ENCODE measurements around the gene FAM222B. TPM values are rescaled to one million over a fixed set of nuclear protein-coding genes. Genes with fewer than 3 reads are reported as not detected.

FAM222B gene
- 17.9 TPM for total RNA-seq

GRCh38 chr17:28842282-28843012 is at the start of gene FAM222B:
Gene FAM222B, minus strand, starts transcription at chr17:28842790. Its CDS starts 76,123 bp downstream, at chr17:28766667.

GRCh38 chr17:28854457-28855335 is 12.1 kb upstream of the FAM222B start, which contains the start of gene ERAL1:
Gene ERAL1, plus strand, starts transcription at chr17:28855016. Its CDS starts 19 bp downstream, at chr17:28855035.

GRCh38 chr17:28743243-28744103 is 99.1 kb downstream of the FAM222B start, which contains the start of gene TRAF4:
Gene TRAF4, plus strand, starts transcription at chr17:28744011. Its CDS starts 102 bp downstream, at chr17:28744113.

GRCh38 chr17:28728364-28729200 is 114.0 kb downstream of the FAM222B start, which contains the start of gene NEK8:
Gene NEK8, plus strand, starts transcription at chr17:28728788. Its CDS starts 26 bp downstream, at chr17:28728814.

GRCh38 chr17:28726226-28726626 is 116.4 kb downstream of the FAM222B start, which contains the start of gene TLCD1:
Gene TLCD1, minus strand, starts transcription at chr17:28726233. Its CDS starts 136 bp downstream, at chr17:28726097.

GRCh38 chr17:28717578-28718332 is 124.8 kb downstream of the FAM222B start, which contains the start of gene RAB34:
Gene RAB34, minus strand, starts transcription at chr17:28717868. Its CDS starts 602 bp downstream, at chr17:28717266.

GRCh38 chr17:28711723-28712031 is 130.9 kb downstream of the FAM222B start, which contains the start of gene PROCA1:
Gene PROCA1, minus strand, starts transcription at chr17:28711888. Its CDS starts 228 bp downstream, at chr17:28711660.

Other genes with a start within 250 kb of the FAM222B start
- 17.5 TPM for gene SPAG5, start 243.8 kb downstream of the FAM222B start, total RNA-seq
- 29.6 TPM for gene RSKR, start 228.6 kb downstream of the FAM222B start, total RNA-seq
- 100 TPM for gene BLTP2, start 197.6 kb downstream of the FAM222B start, total RNA-seq
- 55.7 TPM for gene SDF2, start 180.9 kb downstream of the FAM222B start, total RNA-seq
- 80.0 TPM for gene SUPT6H, start 180.6 kb downstream of the FAM222B start, total RNA-seq
- gene PROCA1, start 130.9 kb downstream of the FAM222B start, total RNA-seq, result 5.4 TPM
- 53.9 TPM for gene RAB34, start 124.9 kb downstream of the FAM222B start, total RNA-seq
- 234 TPM for gene RPL23A, start 122.8 kb downstream of the FAM222B start, total RNA-seq
- 1.1 TPM for gene TLCD1, start 116.6 kb downstream of the FAM222B start, total RNA-seq
- gene NEK8, start 114.0 kb downstream of the FAM222B start, total RNA-seq, result 3.1 TPM
- gene TRAF4, start 98.8 kb downstream of the FAM222B start, total RNA-seq, result 28.9 TPM
- 32.9 TPM for gene ERAL1, start 12.2 kb upstream of the FAM222B start, total RNA-seq
- gene FLOT2, start 54.9 kb upstream of the FAM222B start, total RNA-seq, result 47.6 TPM
- 23.8 TPM for gene DHRS13, start 60.3 kb upstream of the FAM222B start, total RNA-seq
- 50.6 TPM for gene PHF12, start 108.7 kb upstream of the FAM222B start, total RNA-seq
- gene SEZ6, start 163.2 kb upstream of the FAM222B start, total RNA-seq, result 21.8 TPM
- gene PIPOX, start 200.4 kb upstream of the FAM222B start, total RNA-seq, result 5.3 TPM